ENCODE results near the gene TOR1AIP2. TPM values are rescaled to one million over a fixed set of nuclear protein-coding genes. Genes with fewer than 3 reads are reported as not detected.

The TOR1AIP2 gene
- total RNA-seq, 1 experiment from 2014 or later, result 28.9 TPM

DNA sequence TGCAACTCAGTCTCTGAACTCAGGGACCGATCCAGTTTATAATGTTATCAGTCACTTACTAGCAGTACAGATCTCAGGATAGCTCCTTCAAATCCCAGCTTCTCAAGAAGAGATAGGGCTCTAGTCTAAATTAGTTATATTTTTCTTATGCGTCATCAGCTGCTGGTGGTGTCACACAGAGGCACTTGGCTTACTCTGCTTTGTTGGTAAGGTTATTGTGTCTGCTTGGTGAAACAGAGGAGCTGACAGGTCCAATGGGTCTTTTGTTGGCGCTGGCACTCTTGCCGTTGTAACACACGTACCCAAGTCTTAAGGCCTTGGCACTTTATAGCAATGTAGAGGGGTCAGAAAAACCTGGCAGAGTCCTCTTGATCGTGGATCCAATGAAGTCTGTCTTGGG lies 12.2 kb downstream of the TOR1AIP2 start:
- ChIA-PET POLR2A (ENCODE audit: unreplicated experiment) (no interaction called here), CTCF (interaction anchor here (0.6 kb wide), 1 partner anchor 182 kb away, joined by 5 read pairs; no protein-coding TSS in a partner anchor)
- DNase-seq, result no peak
- no peaks in the 10 kb centered on the region for H4K20me1 ChIP-seq (ENCODE audit: low read length)
- H3K9ac ChIP-seq (ENCODE audit: low read length), result no peak overlapping the region
- H3F3A ChIP-seq (ENCODE audit: low read length, unreplicated experiment), result no peaks in the 10 kb centered on the region
- ATAC-seq, result no peak
- intact Hi-C loops (cut with micrococcal nuclease), result loop anchor here (5.0 kb wide), 1 partner anchor 87 kb away; the partner anchor contains the start of gene CEP350
- TF ChIP-seq EZH2 (IDR thresholded peaks at IDR 0.05; ENCODE audit: low read length, unreplicated experiment) (no peak), EZH2phosphoT487 (IDR thresholded peaks at IDR 0.05; ENCODE audit: borderline replicate concordance, low read length) (no peak)
- TF ChIP-seq, protein P1, sequence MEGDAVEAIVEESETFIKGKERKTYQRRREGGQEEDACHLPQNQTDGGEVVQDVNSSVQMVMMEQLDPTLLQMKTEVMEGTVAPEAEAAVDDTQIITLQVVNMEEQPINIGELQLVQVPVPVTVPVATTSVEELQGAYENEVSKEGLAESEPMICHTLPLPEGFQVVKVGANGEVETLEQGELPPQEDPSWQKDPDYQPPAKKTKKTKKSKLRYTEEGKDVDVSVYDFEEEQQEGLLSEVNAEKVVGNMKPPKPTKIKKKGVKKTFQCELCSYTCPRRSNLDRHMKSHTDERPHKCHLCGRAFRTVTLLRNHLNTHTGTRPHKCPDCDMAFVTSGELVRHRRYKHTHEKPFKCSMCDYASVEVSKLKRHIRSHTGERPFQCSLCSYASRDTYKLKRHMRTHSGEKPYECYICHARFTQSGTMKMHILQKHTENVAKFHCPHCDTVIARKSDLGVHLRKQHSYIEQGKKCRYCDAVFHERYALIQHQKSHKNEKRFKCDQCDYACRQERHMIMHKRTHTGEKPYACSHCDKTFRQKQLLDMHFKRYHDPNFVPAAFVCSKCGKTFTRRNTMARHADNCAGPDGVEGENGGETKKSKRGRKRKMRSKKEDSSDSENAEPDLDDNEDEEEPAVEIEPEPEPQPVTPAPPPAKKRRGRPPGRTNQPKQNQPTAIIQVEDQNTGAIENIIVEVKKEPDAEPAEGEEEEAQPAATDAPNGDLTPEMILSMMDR (conservative IDR thresholded peaks at IDR 0.05; ENCODE audit: low read depth, low read length), result no peak
- no peaks in the 10 kb centered on the region for H3K9me2 ChIP-seq (replicated peaks; ENCODE audit: low read length)
- no peaks in the 10 kb centered on the region for H3K27me3 ChIP-seq (ENCODE audit: low read length)
- no peak overlapping the region for H3K27ac ChIP-seq (ENCODE audit: low read length)
- H3K4me1 ChIP-seq (ENCODE audit: insufficient read depth, low read length), result no peaks in the 10 kb centered on the region
- H3K4me3 ChIP-seq (ENCODE audit: low read length), result no peak overlapping the region
- H2AFZ ChIP-seq (ENCODE audit: low read length), result no peak overlapping the region
- BruUV-seq (replicated peaks), result no TSS peak
- no peak overlapping the region for H3K4me2 ChIP-seq (ENCODE audit: low read length)
- peaks cover 18% of the 10 kb centered on the region for H3K79me2 ChIP-seq (ENCODE audit: low read length)
- H3K9me3 ChIP-seq (ENCODE audit: low read length), result no peaks in the 10 kb centered on the region
- H3K36me3 ChIP-seq (ENCODE audit: low read depth, low read length), result peaks cover 28% of the 10 kb centered on the region

DNA sequence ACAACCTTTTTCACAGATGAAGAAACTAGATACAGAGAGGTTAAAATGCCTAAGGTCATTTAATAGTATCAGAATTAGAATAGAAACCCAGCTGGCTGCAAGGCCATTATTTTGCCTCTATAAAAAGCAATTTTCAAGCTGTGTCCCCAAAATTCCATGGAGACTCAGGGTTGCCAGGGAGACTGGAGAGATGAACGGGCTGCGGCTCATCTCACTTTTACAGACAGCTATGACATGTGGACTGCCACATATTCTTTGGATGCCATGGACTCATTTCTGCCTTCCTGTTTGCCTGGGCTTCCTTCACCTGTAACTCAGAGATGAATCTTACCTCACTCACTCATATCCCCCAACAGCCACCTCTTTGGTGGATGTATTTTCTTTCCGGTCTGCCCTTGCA lies 17.0 kb downstream of the TOR1AIP2 start:
- Histone ChIP-seq H3F3A (ENCODE audit: low read length, unreplicated experiment) (no peaks in the 10 kb centered on the region), H3K36me3 (ENCODE audit: low read depth, low read length) (peaks cover 20% of the 10 kb centered on the region; the same call in 1 of the 2 replicates), H3K4me3 (ENCODE audit: low read length) (no peak overlapping the region), H3K4me2 (ENCODE audit: low read length) (no peak overlapping the region), H2AFZ (ENCODE audit: low read length) (no peak overlapping the region), H3K9me3 (ENCODE audit: low read length) (no peaks in the 10 kb centered on the region), H3K4me1 (ENCODE audit: insufficient read depth, low read length) (no peaks in the 10 kb centered on the region), H3K9ac (ENCODE audit: low read length) (no peak overlapping the region), H3K9me2 (replicated peaks; ENCODE audit: low read length) (no peaks in the 10 kb centered on the region), H3K27ac (ENCODE audit: low read length) (no peak overlapping the region), H4K20me1 (ENCODE audit: low read length) (no peaks in the 10 kb centered on the region), H3K27me3 (ENCODE audit: low read length) (no peaks in the 10 kb centered on the region), H3K79me2 (ENCODE audit: low read length) (no peaks in the 10 kb centered on the region)
- TF ChIP-seq EZH2phosphoT487 (IDR thresholded peaks at IDR 0.05; ENCODE audit: borderline replicate concordance, low read length) (no peak), EZH2 (IDR thresholded peaks at IDR 0.05; ENCODE audit: low read length, unreplicated experiment) (no peak)
- TF ChIP-seq, protein P1 (conservative IDR thresholded peaks at IDR 0.05; ENCODE audit: low read depth, low read length), result no peak
- no TSS peak for BruUV-seq (replicated peaks)
- ChIA-PET POLR2A (ENCODE audit: unreplicated experiment) (no interaction called here), CTCF (no interaction called here)
- DNase-seq (no peak), ATAC-seq (no peak)
- intact Hi-C loops (cut with micrococcal nuclease), result no loop called here

DNA sequence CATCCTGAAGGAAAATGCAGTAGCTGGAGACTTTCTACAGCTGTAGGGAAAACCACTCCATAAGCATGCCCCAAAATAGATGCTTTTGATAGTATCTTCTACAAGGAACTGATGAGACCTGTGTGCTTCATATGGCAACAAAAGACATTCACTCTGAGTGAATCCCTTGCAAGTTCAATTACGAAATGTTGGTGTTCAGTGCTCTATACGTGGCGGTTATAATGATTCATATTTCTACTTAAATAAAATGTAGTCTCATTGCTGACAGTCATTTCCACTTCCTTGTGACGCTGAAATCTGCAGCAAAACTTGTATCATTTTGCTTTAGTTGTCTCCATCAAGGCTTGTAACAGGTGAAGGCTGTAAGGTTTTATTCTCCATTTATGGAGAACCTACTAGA lies 20.6 kb downstream of the TOR1AIP2 start:
- intact Hi-C loops (cut with micrococcal nuclease), result no loop called here
- no peak overlapping the region for H2AFZ ChIP-seq (ENCODE audit: low read length)
- POLR2A ChIA-PET (ENCODE audit: unreplicated experiment), result no interaction called here
- no peaks in the 10 kb centered on the region for H3K79me2 ChIP-seq (ENCODE audit: low read length)
- no peak overlapping the region for H3K9ac ChIP-seq (ENCODE audit: low read length)
- ATAC-seq, result no peak
- CTCF ChIA-PET, result no interaction called here
- H3K4me2 ChIP-seq (ENCODE audit: low read length), result no peak overlapping the region
- H3K4me3 ChIP-seq (ENCODE audit: low read length), result no peak overlapping the region
- no peaks in the 10 kb centered on the region for H3K27me3 ChIP-seq (ENCODE audit: low read length)
- no peak for DNase-seq
- H3K9me2 ChIP-seq (replicated peaks; ENCODE audit: low read length), result no peaks in the 10 kb centered on the region
- no peaks in the 10 kb centered on the region for H3K4me1 ChIP-seq (ENCODE audit: insufficient read depth, low read length)
- TF ChIP-seq, protein P1 (conservative IDR thresholded peaks at IDR 0.05; ENCODE audit: low read depth, low read length), result no peak
- TF ChIP-seq EZH2 (IDR thresholded peaks at IDR 0.05; ENCODE audit: low read length, unreplicated experiment), result no peak
- no peak for TF ChIP-seq EZH2phosphoT487 (IDR thresholded peaks at IDR 0.05; ENCODE audit: borderline replicate concordance, low read length)
- no peaks in the 10 kb centered on the region for H3F3A ChIP-seq (ENCODE audit: low read length, unreplicated experiment)
- no peaks in the 10 kb centered on the region for H3K9me3 ChIP-seq (ENCODE audit: low read length)
- H4K20me1 ChIP-seq (ENCODE audit: low read length), result no peaks in the 10 kb centered on the region
- no TSS peak for BruUV-seq (replicated peaks)
- H3K36me3 ChIP-seq (ENCODE audit: low read depth, low read length), result peaks cover 3% of the 10 kb centered on the region; the same call in 1 of the 2 replicates
- H3K27ac ChIP-seq (ENCODE audit: low read length), result no peak overlapping the region
